ENCODE data around the gene SLC16A3. TPM values are rescaled to one million over a fixed set of nuclear protein-coding genes. Genes with fewer than 3 reads are reported as not detected.
"Not testable (repeated sequence)": the region's sequence is repeated elsewhere in the genome, so short reads cannot be mapped to it uniquely, and the experiment has no call there.

Gene SLC16A3
- total RNA-seq, 1 donor from 2014 or later = 8.5 TPM

DNA sequence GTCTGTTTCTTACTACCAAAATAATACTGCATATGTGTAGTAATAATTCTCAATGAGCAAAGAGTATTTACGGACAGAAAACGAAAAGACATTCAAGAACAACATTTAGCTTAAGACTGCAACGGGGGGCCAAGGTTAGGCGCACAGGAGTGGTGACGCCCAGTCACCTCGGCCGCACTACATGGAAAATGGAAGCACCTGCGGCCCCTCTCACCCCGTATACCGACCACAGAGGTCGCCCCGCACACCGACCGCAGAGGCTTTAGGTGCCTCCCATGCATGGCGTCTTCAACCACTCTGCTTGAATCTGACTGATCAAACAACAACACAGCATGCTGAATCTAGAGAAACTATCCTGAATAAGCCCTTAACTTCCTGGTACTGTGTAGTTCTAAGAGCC is 42.6 kb upstream of the SLC16A3 start:
- DNase-seq = no peak
- TF ChIP-seq CTCF (IDR thresholded peaks at IDR 0.05; ENCODE audit: borderline replicate concordance) = no peak
- no peak overlapping the region for H3K4me3 ChIP-seq
- H3K36me3 ChIP-seq = peaks cover 37% of the 10 kb centered on the region
- no peaks in the 10 kb centered on the region for H3K4me1 ChIP-seq
- intact Hi-C loops (cut with micrococcal nuclease) = no loop called here
- no peaks in the 10 kb centered on the region for H3K9me3 ChIP-seq (replicated peaks)
- H3K27me3 ChIP-seq (ENCODE audit: low read depth) = no peaks in the 10 kb centered on the region
- no peak overlapping the region for H3K27ac ChIP-seq (replicated peaks)

GRCh38 chr17:82187500-82187899 is 41.3 kb upstream of the SLC16A3 start:
- no peaks in the 10 kb centered on the region for H3K27me3 ChIP-seq (ENCODE audit: low read depth)
- H3K9me3 ChIP-seq (replicated peaks) = no peaks in the 10 kb centered on the region
- H3K36me3 ChIP-seq = peaks cover 38% of the 10 kb centered on the region
- H3K4me3 ChIP-seq = no peak overlapping the region
- H3K4me1 ChIP-seq = no peaks in the 10 kb centered on the region
- no peak for DNase-seq
- no peak overlapping the region for H3K27ac ChIP-seq (replicated peaks)
- intact Hi-C loops (cut with micrococcal nuclease) = no loop called here
- TF ChIP-seq CTCF (IDR thresholded peaks at IDR 0.05; ENCODE audit: borderline replicate concordance) = no peak

GRCh38 chr17:82188001-82188961 is 40.6 kb upstream of the SLC16A3 start:
- no peak for TF ChIP-seq CTCF (IDR thresholded peaks at IDR 0.05; ENCODE audit: borderline replicate concordance)
- peaks cover 39% of the 10 kb centered on the region for H3K36me3 ChIP-seq
- H3K4me3 ChIP-seq = no peak overlapping the region
- no peaks in the 10 kb centered on the region for H3K27me3 ChIP-seq (ENCODE audit: low read depth)
- intact Hi-C loops (cut with micrococcal nuclease) = no loop called here
- no peaks in the 10 kb centered on the region for H3K9me3 ChIP-seq (replicated peaks)
- no peak overlapping the region for H3K27ac ChIP-seq (replicated peaks)
- H3K4me1 ChIP-seq = no peaks in the 10 kb centered on the region
- no peak for DNase-seq

GRCh38 chr17:82193050-82193449 is 35.8 kb upstream of the SLC16A3 start:
- H3K27me3 ChIP-seq (ENCODE audit: low read depth); H3K4me3 ChIP-seq; H3K9me3 ChIP-seq (replicated peaks); H3K4me1 ChIP-seq; intact Hi-C loops (cut with micrococcal nuclease); H3K27ac ChIP-seq (replicated peaks); DNase-seq: not testable (repeated sequence)
- H3K36me3 ChIP-seq = peaks cover 42% of the 10 kb centered on the region

- Histone ChIP-seq H3K36me3 (peaks cover 44% of the 10 kb centered on the region), H3K4me3 (peak overlapping the region; percentile 22), H3K27ac (replicated peaks) (peak overlapping the region; percentile 3), H3K27me3 (ENCODE audit: low read depth) (no peaks in the 10 kb centered on the region), H3K9me3 (replicated peaks) (no peaks in the 10 kb centered on the region), H3K4me1 (no peaks in the 10 kb centered on the region)
- no peak for DNase-seq
- intact Hi-C loops (cut with micrococcal nuclease) = no loop called here
- no peak for TF ChIP-seq CTCF (IDR thresholded peaks at IDR 0.05; ENCODE audit: borderline replicate concordance)
Observed at GRCh38 chr17:82193520-82194220, 35.2 kb upstream of the SLC16A3 start.

DNA sequence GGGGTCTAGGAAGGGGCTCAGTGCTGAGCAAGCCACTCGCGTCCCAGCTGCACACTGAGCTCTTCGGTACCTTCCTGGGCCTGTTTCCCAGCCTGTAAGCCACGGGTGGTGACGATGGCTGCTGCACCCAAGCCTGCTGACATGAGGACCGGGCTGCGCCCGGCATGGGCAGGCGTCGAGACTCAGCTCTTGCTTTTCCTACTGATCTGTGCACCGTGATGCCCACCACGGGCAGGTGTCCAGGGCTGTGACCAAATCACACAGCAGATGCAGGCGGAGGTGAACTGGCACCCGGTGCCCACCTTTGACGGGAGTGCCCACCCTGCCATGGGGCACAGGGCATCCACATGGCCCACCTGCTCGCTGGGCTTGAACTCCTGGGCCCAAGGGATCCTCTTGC is 34.1 kb upstream of the SLC16A3 start:
- Histone ChIP-seq H3K27me3 (ENCODE audit: low read depth) (no peaks in the 10 kb centered on the region), H3K27ac (replicated peaks) (no peak overlapping the region), H3K36me3 (peaks cover 48% of the 10 kb centered on the region), H3K4me3 (no peak overlapping the region), H3K9me3 (replicated peaks) (no peaks in the 10 kb centered on the region), H3K4me1 (no peaks in the 10 kb centered on the region)
- DNase-seq = no peak
- intact Hi-C loops (cut with micrococcal nuclease) = no loop called here
- TF ChIP-seq CTCF (IDR thresholded peaks at IDR 0.05; ENCODE audit: borderline replicate concordance) = no peak
